H9 (cell line): ENCODE measurements around the gene MEMO1. TPM values are rescaled to one million over a fixed set of nuclear protein-coding genes. Genes with fewer than 3 reads are reported as not detected.

Experiments
- DNase-seq: peaks from one replicate; pipeline ENCODE4 v3.0.0-alpha.2; 2017
- H2AFZ ChIP-seq: one replicate; pipeline ENCODE4 v1.6.1; 2013; ENCODE audit warnings: mild to moderate bottlenecking, low read length, control low read depth, moderate library complexity
- H2AK5ac ChIP-seq: 2 replicates; pipeline ENCODE4 v1.6.1; 2013; ENCODE audit warnings: low read length, control low read depth, mixed read lengths; ENCODE audit not compliant: insufficient read length
- H2BK120ac ChIP-seq: one replicate; pipeline ENCODE4 v1.6.1; 2013; ENCODE audit warnings: low read depth, mild to moderate bottlenecking, low read length, control low read depth, inconsistent platforms; ENCODE audit not compliant: poor library complexity, severe bottlenecking
- H2BK12ac ChIP-seq: 2 replicates; pipeline ENCODE4 v1.6.1; 2013; ENCODE audit warnings: low read length, control low read depth, mixed read lengths, low read depth; ENCODE audit not compliant: insufficient read length
- H2BK15ac ChIP-seq: 2 replicates; pipeline ENCODE4 v1.6.1; 2013; ENCODE audit warnings: low read depth, low read length, control low read depth
- H2BK20ac ChIP-seq: one replicate; pipeline ENCODE4 v1.6.1; 2013; ENCODE audit warnings: low read depth, mild to moderate bottlenecking, low read length, control low read depth, inconsistent platforms; ENCODE audit not compliant: poor library complexity, severe bottlenecking
- H2BK5ac ChIP-seq: 2 replicates; pipeline ENCODE4 v1.6.1; 2013; ENCODE audit warnings: low read length, control low read depth, mixed read lengths; ENCODE audit not compliant: insufficient read length
- H3K14ac ChIP-seq: 2 replicates; pipeline ENCODE4 v1.6.1; 2013; ENCODE audit warnings: low read length, control low read depth; ENCODE audit not compliant: insufficient read depth
- H3K18ac ChIP-seq: 2 replicates; pipeline ENCODE4 v1.6.1; 2013; ENCODE audit warnings: low read depth, mild to moderate bottlenecking, mixed read lengths, low read length, control low read depth; ENCODE audit not compliant: insufficient read length
- H3K23ac ChIP-seq: 2 replicates; pipeline ENCODE4 v1.6.1; 2013; ENCODE audit warnings: low read length, control low read depth, mixed read lengths, low read depth; ENCODE audit not compliant: insufficient read length
- H3K23me2 ChIP-seq: 2 replicates; pipeline ENCODE4 v1.6.1; 2013; ENCODE audit warnings: low read depth, mild to moderate bottlenecking, mixed read lengths, low read length, control low read depth; ENCODE audit not compliant: insufficient read length, poor library complexity, severe bottlenecking
- H3K27ac ChIP-seq: 2 replicates; pipeline ENCODE4 v1.5.1; 2013; ENCODE audit warnings: low read length, control low read depth, mixed read lengths, low read depth; ENCODE audit not compliant: insufficient read length
- H3K27me3 ChIP-seq: 2 replicates; pipeline ENCODE4 v1.6.1; 2013; ENCODE audit warnings: low read length, control low read depth, inconsistent platforms; ENCODE audit not compliant: insufficient read depth
- H3K4ac ChIP-seq: 2 replicates; pipeline ENCODE4 v1.6.1; 2013; ENCODE audit warnings: low read depth, mild to moderate bottlenecking, control low read depth, inconsistent platforms, low read length, moderate library complexity
- H3K4me1 ChIP-seq: 2 replicates; pipeline ENCODE4 v1.6.1; 2013; ENCODE audit warnings: low read length, control low read depth, inconsistent platforms; ENCODE audit not compliant: insufficient read depth
- H3K4me2 ChIP-seq: 2 replicates; pipeline ENCODE4 v1.6.1; 2013; ENCODE audit warnings: low read length, control low read depth, mixed read lengths; ENCODE audit not compliant: insufficient read length, insufficient read depth
- H3K56ac ChIP-seq: 2 replicates; pipeline ENCODE4 v1.6.1; 2013; ENCODE audit warnings: low read depth, mild to moderate bottlenecking, mixed read lengths, low read length, control low read depth; ENCODE audit not compliant: insufficient read length
- H3K79me1 ChIP-seq: 2 replicates; pipeline ENCODE4 v1.6.1; 2013; ENCODE audit warnings: low read depth, mild to moderate bottlenecking, moderate library complexity, low read length, control low read depth, inconsistent platforms; ENCODE audit not compliant: insufficient read depth, poor library complexity, severe bottlenecking
- H3K79me2 ChIP-seq: 2 replicates; pipeline ENCODE4 v1.6.1; 2013; ENCODE audit warnings: low read length, control low read depth, inconsistent platforms; ENCODE audit not compliant: insufficient read depth
- H3K9ac ChIP-seq: 2 replicates; pipeline ENCODE4 v1.6.1; 2013; ENCODE audit warnings: low read length, control low read depth, mixed read lengths; ENCODE audit not compliant: insufficient read length; ENCODE audit errors: extremely low read depth
- H3K9me3 ChIP-seq: one replicate; pipeline ENCODE4 v1.6.1; 2013; ENCODE audit warnings: low read depth, low read length, inconsistent platforms; ENCODE audit not compliant: control insufficient read depth
- H3T11ph ChIP-seq: one replicate; pipeline ENCODE4 v1.6.1; 2013; ENCODE audit warnings: mild to moderate bottlenecking, low read length, control low read depth, inconsistent platforms
- H4K20me1 ChIP-seq: one replicate; pipeline ENCODE4 v1.6.1; 2013; ENCODE audit not compliant: control insufficient read depth, insufficient read length, insufficient read depth
- H4K5ac ChIP-seq: 2 replicates; pipeline ENCODE4 v1.6.1; 2013; ENCODE audit warnings: low read depth, mild to moderate bottlenecking, mixed read lengths, low read length, control low read depth; ENCODE audit not compliant: insufficient read length
- H4K8ac ChIP-seq: replicated peaks from 2 replicates; pipeline ENCODE4 v1.6.1; 2013; ENCODE audit warnings: low read length, control low read depth, mixed read lengths, low read depth; ENCODE audit not compliant: insufficient read length
- H4K91ac ChIP-seq: 2 replicates; pipeline ENCODE4 v1.6.1; 2013; ENCODE audit warnings: low read depth, mild to moderate bottlenecking, moderate library complexity, mixed read lengths, low read length, control low read depth; ENCODE audit not compliant: insufficient read length
- H3K27ac Mint-ChIP-seq, 3 experiments: 2 replicates in 2 of 3; 3 replicates in 1 of 3; pipeline ENCODE4 v1.8.0; 2020 to 2021; ENCODE audit warnings: mixed read lengths in 3 of 3, mild to moderate bottlenecking in 1 of 3, moderate library complexity in 1 of 3
- H3K27me3 Mint-ChIP-seq: 2 replicates; pipeline ENCODE4 v1.8.0; 2021; ENCODE audit warnings: low read depth, mild to moderate bottlenecking, moderate library complexity, mixed read lengths
- H3K36me3 Mint-ChIP-seq, 3 experiments: 2 replicates in 2 of 3; 3 replicates in 1 of 3; pipeline ENCODE4 v1.8.0; 2020 to 2021; ENCODE audit warnings: low read depth in 3 of 3, mixed read lengths in 3 of 3; ENCODE audit not compliant: insufficient read depth in 1 of 3
- H3K4me1 Mint-ChIP-seq, 2 experiments: 2 replicates each; pipeline ENCODE4 v1.8.0; 2020; ENCODE audit warnings: mixed read lengths in 2 of 2
- H3K4me3 Mint-ChIP-seq, 2 experiments: 2 replicates in 1 of 2; 3 replicates in 1 of 2; pipeline ENCODE4 v1.8.0; 2020 to 2021; ENCODE audit warnings: mild to moderate bottlenecking in 2 of 2, mixed read lengths in 2 of 2, moderate library complexity in 1 of 2
- H3K9me3 Mint-ChIP-seq, 2 experiments: 2 replicates in 1 of 2; 3 replicates in 1 of 2; pipeline ENCODE4 v1.8.0; 2020; ENCODE audit warnings: mild to moderate bottlenecking in 2 of 2, mixed read lengths in 2 of 2, moderate library complexity in 1 of 2
- CTCF ChIP-seq: fragments of 200-600 bp; sonication (generic); conservative IDR thresholded peaks from 3 replicates; pipeline ENCODE4 v1.8.0; 2021; ENCODE audit warnings: antibody characterized with exemption, mild to moderate bottlenecking
- WGBS: extraction: QIAGEN DNeasy Blood & Tissue Kit; methylation state at CpG from one replicate; pipeline ENCODE4 v1.1.7; 2013; ENCODE audit warnings: missing lambda C conversion rate, low lambda C conversion rate, mixed read lengths; ENCODE audit not compliant: insufficient read length; ENCODE audit errors: extremely low coverage; 5-methylcytosine and 5-hydroxymethylcytosine counted together
- total RNA-seq: library from RNA; stranded (reverse); gene quantifications from 2 replicates; pipeline ENCODE4 v1.2.1, GENCODE V29; 2021

MEMO1 gene
- total RNA-seq, 1 experiment from 2014 or later: 49.4 TPM

GRCh38 chr2:31943636-31944225 lies 67.1 kb downstream of the MEMO1 start:
- no peak overlapping the region for H3K4me2 ChIP-seq
- no peak overlapping the region for H3K18ac ChIP-seq
- no peaks in the 10 kb centered on the region for H3K9me3 ChIP-seq
- peaks cover 3% of the 10 kb centered on the region for H3K79me1 ChIP-seq
- H2BK12ac ChIP-seq: no peak overlapping the region
- no peaks in the 10 kb centered on the region for H3K27me3 Mint-ChIP-seq
- no peak overlapping the region for H2BK20ac ChIP-seq
- peaks cover 0 to 10% (median 0%) of the 10 kb centered on the region in 3 experiments; a peak in 3 of 7 replicates for H3K36me3 Mint-ChIP-seq
- H3K27ac Mint-ChIP-seq: peak overlapping the region in 2 of 3 experiments; percentile 3 to 7; a peak in 3 of 7 replicates
- no peaks in the 10 kb centered on the region for H4K20me1 ChIP-seq
- H2BK15ac ChIP-seq: no peak overlapping the region
- no peak overlapping the region for H4K8ac ChIP-seq
- peaks cover 11 to 18% of the 10 kb centered on the region in 2 experiments for H3K4me1 Mint-ChIP-seq
- no peak overlapping the region for H3K56ac ChIP-seq
- H3K9ac ChIP-seq: no peak overlapping the region
- H3K79me2 ChIP-seq: peaks cover 3% of the 10 kb centered on the region; the same call in 1 of the 2 replicates
- H2BK5ac ChIP-seq: no peak overlapping the region
- no peaks in the 10 kb centered on the region for H3K27me3 ChIP-seq
- no peak for DNase-seq
- no peak for TF ChIP-seq CTCF
- H3K23me2 ChIP-seq: no peaks in the 10 kb centered on the region
- no peak overlapping the region for H2BK120ac ChIP-seq
- peaks cover 2% of the 10 kb centered on the region; the same call in 1 of the 2 replicates for H3K4me1 ChIP-seq
- no peak overlapping the region for H3K4me3 Mint-ChIP-seq
- H2AK5ac ChIP-seq: no peak overlapping the region
- H3K27ac ChIP-seq: no peak overlapping the region
- H3K14ac ChIP-seq: no peak overlapping the region
- no peaks in the 10 kb centered on the region for H3K9me3 Mint-ChIP-seq
- no peak overlapping the region for H4K5ac ChIP-seq
- no peak overlapping the region for H3K23ac ChIP-seq
- no peak overlapping the region for H4K91ac ChIP-seq
- WGBS: no CpG with 5 or more reads among the region's 3 CpGs
- H2AFZ ChIP-seq: no peak overlapping the region
- no peak overlapping the region for H3K4ac ChIP-seq
- H3T11ph ChIP-seq: no peak overlapping the region
